Measurements from ENCODE around the gene MAD1L1. TPM values are rescaled to one million over a fixed set of nuclear protein-coding genes. Genes with fewer than 3 reads are reported as not detected.

Gene MAD1L1
- total and polyA plus RNA-seq, 2 of the 13 experiments (the other 11 are each of a cell fraction or from before 2014, with no cell fraction given): 17.4 to 64.7 TPM

- TF ChIP-seq, protein P1, sequence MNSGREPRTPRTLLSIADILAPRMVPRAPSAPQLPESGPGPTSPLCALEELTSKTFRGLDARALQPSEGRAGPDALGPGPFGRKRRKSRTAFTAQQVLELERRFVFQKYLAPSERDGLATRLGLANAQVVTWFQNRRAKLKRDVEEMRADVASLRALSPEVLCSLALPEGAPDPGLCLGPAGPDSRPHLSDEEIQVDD (CRISPR knock-in tag; IDR thresholded peaks at IDR 0.05; ENCODE audit: borderline replicate concordance): no peak
- no peak for TF ChIP-seq NFIC (IDR thresholded peaks at IDR 0.05; ENCODE audit: low read length)
- TF ChIP-seq ZNF615 (CRISPR knock-in tag; IDR thresholded peaks at IDR 0.05; ENCODE audit: borderline replicate concordance): no peak
- TF ChIP-seq GLMP (CRISPR knock-in tag; IDR thresholded peaks at IDR 0.05; ENCODE audit: borderline replicate concordance): no peak
- TF ChIP-seq E2F5 (CRISPR knock-in tag; conservative IDR thresholded peaks at IDR 0.05): no peak
- TF ChIP-seq SALL1 (CRISPR knock-in tag; IDR thresholded peaks at IDR 0.05): peak; percentile 65
- TF ChIP-seq TSC22D2 (CRISPR knock-in tag; IDR thresholded peaks at IDR 0.05; ENCODE audit: borderline replicate concordance): no peak
- TF ChIP-seq SMAD1 (CRISPR knock-in tag; IDR thresholded peaks at IDR 0.05; ENCODE audit: borderline replicate concordance, low read depth): no peak
- TF ChIP-seq CREB1 (IDR thresholded peaks at IDR 0.05): no peak
- no peak for TF ChIP-seq CREB1 (CRISPR knock-in tag; IDR thresholded peaks at IDR 0.05)
- TF ChIP-seq JUND (CRISPR knock-in tag; IDR thresholded peaks at IDR 0.05): no peak
- TF ChIP-seq ZNF891 (CRISPR knock-in tag; IDR thresholded peaks at IDR 0.05): no peak
- TF ChIP-seq ZNF720 (CRISPR knock-in tag; IDR thresholded peaks at IDR 0.05): no peak
- TF ChIP-seq ISL2 (CRISPR knock-in tag; IDR thresholded peaks at IDR 0.05): no peak
- no peak for TF ChIP-seq ZNF800 (CRISPR knock-in tag; IDR thresholded peaks at IDR 0.05)
- TF ChIP-seq BRCA1 (CRISPR knock-in tag; IDR thresholded peaks at IDR 0.05): no peak
- no peak for TF ChIP-seq ZNF101 (CRISPR knock-in tag; IDR thresholded peaks at IDR 0.05; ENCODE audit: borderline replicate concordance, low read depth)
- no peak for TF ChIP-seq BHLHE40 (IDR thresholded peaks at IDR 0.05; ENCODE audit: low read length)
- peak; percentile 85 for TF ChIP-seq ZMYM2 (CRISPR knock-in tag; IDR thresholded peaks at IDR 0.05)
- no peak for TF ChIP-seq RBM22 (optimal IDR thresholded peaks at IDR 0.05; ENCODE audit: low read length)
- TF ChIP-seq ZNF496 (CRISPR knock-in tag; IDR thresholded peaks at IDR 0.05; ENCODE audit: insufficient replicate concordance): no peak
- no peak for TF ChIP-seq ZNF160 (CRISPR knock-in tag; IDR thresholded peaks at IDR 0.05)
- no peak for TF ChIP-seq GTF2F1 (IDR thresholded peaks at IDR 0.05; ENCODE audit: low read length)
- TF ChIP-seq PHF21A (CRISPR knock-in tag; IDR thresholded peaks at IDR 0.05): no peak
- no peak for TF ChIP-seq WIZ (CRISPR knock-in tag; IDR thresholded peaks at IDR 0.05)
- TF ChIP-seq ZNF317 (CRISPR knock-in tag; IDR thresholded peaks at IDR 0.05): peak; percentile 47; the same call in 1 of the 2 replicates
- TF ChIP-seq BRF2 (CRISPR knock-in tag; IDR thresholded peaks at IDR 0.05): no peak
- TF ChIP-seq ZC3H13 (CRISPR knock-in tag; IDR thresholded peaks at IDR 0.05): no peak
Measured at GRCh38 chr7:2017914-2018568, 214.7 kb downstream of the MAD1L1 start (continued).

Measured in HepG2 (cell line).